Putamen (tissue), 1 donor: ENCODE results near the gene SPDYE1.
"Not testable (repeated sequence)": the region's sequence is repeated elsewhere in the genome, so short reads cannot be mapped to it uniquely, and the experiment has no call there.

Experiments
- DNase-seq: peaks from one replicate; pipeline ENCODE4 v3.0.0-alpha.2; 2016; ENCODE audit warnings: low spot score

The SPDYE1 gene

GRCh38 chr7:43992896-43993295, 4.8 kb upstream of the SPDYE1 start:
- not testable (repeated sequence) for DNase-seq

DNA sequence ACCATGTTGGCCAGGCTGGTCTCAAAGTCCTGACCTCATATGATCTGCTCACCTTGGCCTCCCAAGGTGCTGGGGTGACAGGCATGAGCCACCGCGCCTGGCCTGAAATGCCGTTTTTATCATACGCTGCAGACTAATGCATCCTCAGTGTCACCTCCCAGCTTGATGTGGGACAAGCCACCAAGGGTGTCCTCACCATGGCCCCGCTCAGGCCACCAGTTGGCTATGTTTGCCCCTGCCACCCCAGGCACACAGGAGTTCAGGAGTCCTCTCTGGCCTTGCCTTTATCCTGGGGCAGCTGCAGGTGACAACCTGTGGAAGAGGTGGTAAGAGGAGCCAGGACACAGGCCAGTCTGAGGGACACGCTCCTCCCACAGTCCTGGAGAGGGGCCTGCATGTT, 3.0 kb upstream of the SPDYE1 start:
- not testable (repeated sequence) for DNase-seq

DNA sequence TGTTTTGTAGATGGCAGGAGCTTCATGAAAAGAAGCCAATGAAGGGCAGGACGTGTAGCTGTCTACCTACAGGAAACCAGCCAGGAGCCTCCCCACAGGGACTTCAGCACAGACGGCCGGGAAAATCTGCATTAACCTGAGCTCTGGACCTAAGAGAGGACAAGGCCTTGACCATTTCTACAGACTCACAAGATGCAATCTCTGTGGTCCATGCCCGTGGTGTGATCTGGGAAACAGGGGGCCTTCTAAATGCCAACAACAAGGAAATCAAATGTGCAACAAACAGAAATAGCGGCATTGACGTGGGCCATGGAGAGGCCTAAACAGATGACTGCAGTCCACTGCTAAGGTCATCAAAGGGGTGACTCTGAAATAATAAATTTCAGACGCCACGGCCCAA, 14.4 kb downstream of the SPDYE1 start:
- not testable (repeated sequence) for DNase-seq

- not testable (repeated sequence) for DNase-seq
Measured at GRCh38 chr7:44015090-44015489, 17.4 kb downstream of the SPDYE1 start.

- DNase-seq, result peak; percentile 98
Measured at GRCh38 chr7:44018857-44019807, 21.4 kb downstream of the SPDYE1 start.

DNA sequence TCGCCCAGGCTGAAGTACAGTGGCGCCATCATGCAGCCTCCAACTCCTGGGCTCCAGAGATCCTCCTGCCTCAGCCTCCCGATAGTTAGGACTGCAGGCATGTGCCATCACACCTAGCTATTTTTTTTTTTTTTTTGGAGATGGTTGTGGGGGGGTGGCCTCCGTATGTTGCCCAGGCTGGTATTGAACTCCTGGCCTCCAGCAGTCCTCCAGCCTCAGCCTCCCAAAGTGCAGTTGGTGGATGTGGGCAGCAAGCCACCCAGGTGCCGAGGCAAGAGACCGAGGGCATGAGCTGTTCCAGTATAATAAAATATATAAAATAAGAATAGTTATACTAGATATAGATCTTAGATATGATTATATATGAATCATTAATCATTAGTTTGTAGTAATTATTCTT, 22.1 kb downstream of the SPDYE1 start:
- not testable (repeated sequence) for DNase-seq

DNA sequence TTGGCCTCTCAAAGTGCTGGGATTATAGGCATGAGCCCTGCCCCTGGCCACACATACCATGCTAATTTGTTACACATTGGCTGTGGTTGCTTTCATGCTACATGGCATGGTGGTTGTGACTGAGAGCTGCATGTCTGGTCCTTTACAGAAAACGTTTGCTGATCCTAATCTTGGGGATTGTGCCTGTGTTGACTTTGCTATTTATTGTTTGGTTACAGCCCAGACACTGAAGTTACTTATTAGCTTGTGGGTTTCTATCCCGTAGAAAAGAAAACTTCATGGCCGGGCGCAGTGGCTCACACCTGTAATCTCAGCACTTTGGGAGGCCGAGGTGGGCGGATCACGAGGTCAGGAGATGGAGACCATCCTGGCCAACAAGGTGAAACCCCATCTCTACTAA, 24.4 kb downstream of the SPDYE1 start:
- DNase-seq, result not testable (repeated sequence)

GRCh38 chr7:44022796-44023467, 25.2 kb downstream of the SPDYE1 start:
- not testable (repeated sequence) for DNase-seq

- not testable (repeated sequence) for DNase-seq
Measured at GRCh38 chr7:44029433-44029832, 31.7 kb downstream of the SPDYE1 start.

DNA sequence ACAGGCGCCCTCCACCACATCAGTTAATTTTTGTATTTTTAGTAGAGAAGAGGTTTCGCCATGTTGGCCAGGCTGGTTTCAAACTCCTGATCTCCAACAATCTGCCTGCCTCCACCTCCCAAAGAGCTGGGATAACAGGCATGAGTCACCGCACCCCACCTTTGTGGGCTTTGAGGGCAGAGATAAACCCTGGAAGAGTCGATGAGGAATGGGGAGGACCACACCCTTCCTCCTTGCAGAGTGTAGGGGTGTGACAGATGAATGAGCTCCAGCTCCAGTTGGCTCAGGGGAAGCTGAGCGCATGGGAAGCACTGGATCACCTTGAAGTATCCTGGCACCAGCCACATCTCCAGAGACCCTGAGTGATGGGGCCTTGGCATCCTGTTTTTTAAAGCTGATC, 32.3 kb downstream of the SPDYE1 start:
- DNase-seq, result not testable (repeated sequence)

GRCh38 chr7:44031319-44031718, 33.6 kb downstream of the SPDYE1 start:
- DNase-seq, result not testable (repeated sequence)

DNA sequence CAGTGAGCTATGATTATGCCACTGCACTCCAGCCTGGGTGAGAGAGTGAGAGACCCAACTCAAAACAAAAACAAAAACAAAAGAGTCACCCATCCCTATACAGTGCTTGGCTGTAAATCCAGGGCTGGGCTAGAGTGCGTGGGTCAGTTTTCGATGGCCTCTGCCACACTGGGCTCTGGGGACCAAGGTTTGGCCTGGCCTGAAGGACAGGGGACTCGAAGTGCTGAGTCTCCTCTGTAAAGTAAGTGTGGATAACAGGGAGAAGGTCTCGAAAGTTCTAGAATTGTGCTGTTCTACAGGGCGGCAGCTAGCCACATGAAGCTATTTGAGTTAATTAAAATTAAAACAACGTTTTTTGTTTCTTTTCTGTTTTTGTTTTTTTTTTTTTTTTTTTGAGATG, 34.3 kb downstream of the SPDYE1 start:
- DNase-seq, result not testable (repeated sequence)

DNA sequence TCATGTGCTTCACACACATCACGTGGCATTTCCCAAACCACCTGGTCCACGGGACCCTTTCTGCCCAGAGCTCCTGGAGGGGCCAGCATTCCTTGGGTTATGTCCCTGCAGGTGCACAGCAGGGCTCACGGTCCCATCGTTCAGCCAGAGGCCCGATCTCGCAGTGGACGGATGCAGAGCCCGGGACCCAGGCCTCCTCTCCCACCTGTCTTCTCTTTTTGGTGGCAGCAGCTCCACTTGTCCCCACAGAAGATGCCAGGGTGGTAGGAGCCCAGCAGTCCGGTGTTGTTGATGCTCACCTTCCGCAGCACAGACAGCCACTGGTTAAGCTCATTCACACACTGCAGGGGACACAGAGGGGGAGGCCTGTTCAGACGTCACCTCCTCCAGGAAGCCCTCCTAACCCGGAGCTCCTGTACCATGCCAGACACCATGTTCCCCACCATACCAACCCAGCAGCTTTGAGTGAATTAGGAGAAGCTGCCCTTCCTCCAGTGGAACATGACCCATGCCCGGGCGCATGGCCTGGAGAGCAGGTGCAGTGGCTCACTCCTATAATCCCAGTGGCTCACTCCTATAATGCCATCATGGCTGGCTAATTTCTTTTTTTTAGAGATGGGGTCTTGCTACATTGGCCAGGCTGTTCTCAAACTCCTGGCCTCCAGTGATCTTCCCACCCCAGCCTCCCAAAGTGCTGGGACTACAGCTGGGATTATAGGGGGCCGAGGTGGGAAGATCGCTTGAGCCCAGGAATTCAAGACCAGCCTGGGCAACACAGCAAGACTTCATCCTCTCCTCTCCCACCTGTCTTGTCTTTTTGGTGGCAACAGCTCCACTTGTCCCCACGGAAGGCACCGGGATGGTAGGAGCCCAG, 36.5 kb downstream of the SPDYE1 start:
- not testable (repeated sequence) for DNase-seq

DNA sequence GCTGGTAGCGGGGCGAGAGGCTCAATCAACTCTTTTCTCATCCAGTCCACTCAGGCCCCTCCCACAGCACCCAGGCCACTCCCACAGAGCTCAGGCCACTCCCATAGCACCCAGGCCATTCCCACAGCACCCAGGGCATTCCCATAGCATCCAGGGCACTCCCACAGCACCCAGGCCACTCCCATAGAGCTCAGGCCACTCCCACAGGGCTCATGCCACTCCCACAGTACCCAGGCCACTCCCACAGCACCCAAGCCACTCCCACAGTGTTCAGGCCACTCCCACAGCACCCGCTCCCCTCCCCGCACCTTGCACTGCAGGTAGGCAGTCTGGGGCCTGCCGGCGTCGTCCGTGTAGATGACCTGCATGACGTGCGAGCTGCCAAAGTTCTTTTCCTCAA, 38.7 kb downstream of the SPDYE1 start:
- not testable (repeated sequence) for DNase-seq

GRCh38 chr7:44037951-44038350, 40.3 kb downstream of the SPDYE1 start:
- not testable (repeated sequence) for DNase-seq

- not testable (repeated sequence) for DNase-seq
Measured at GRCh38 chr7:44038553-44038952, 40.9 kb downstream of the SPDYE1 start.

DNA sequence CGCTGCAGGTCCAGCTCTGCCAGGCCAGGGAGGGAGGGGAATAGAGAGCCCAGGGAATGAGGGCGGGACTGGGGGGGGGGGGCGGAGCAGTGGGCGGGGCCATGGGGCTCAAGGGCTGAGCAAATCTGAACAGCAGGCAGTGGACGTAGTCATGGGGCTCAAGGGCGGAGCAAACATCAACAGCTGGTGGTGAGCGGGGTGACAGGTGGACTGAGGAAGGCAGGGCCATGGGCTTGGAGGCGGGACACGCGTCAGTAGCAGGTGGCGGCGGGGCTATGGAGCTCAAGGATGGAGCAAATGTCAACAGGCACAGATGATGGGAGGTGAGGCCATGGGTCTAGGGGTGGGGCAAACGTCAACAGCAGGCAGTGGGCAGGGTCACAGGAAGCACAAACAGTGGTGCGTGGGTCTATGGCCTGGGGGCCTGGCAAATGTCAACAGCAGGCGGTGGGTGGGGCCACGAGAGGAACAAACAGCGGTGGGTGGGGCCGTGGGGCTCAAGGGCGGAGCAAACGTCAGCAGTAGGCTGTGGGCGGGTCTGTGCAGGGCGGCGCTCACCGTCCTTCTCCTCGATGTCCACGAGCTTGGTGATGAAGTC, 41.4 kb downstream of the SPDYE1 start:
- peak; percentile 85 for DNase-seq

DNA sequence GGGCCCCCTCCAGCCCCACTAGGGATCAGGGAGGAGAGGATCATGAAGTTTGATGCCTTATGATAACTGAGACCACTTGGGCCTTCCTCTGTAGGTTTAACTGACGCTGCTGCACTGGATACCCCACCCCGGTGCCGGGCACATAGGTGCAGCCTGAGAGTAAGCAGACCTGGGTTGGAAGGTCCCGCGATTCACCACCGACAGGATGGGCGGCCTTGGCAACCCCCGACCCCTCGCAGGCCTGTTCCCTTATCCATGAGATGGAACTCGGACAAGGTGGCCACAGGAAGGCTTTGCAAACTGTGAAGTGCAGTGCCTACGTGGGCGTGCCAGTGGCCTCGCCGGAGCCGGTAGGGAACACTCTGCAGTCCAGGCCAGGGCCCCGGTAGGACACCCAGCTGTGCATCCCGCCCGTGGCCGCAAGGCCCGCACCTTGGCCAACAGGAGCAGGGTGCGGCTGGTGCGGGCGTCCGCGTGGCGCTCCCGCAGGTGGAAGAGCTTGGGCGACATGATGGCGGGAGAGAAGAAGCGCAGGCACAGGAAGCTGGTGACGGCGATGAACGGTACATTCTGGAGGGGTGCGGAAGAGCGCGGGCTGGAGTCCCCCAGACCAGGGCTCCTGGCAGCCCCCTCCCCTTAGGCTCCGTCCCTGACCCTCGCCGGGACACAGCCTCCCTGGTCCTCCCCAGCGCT, 42.2 kb downstream of the SPDYE1 start:
- not testable (repeated sequence) for DNase-seq

GRCh38 chr7:44040493-44040891, 42.8 kb downstream of the SPDYE1 start:
- not testable (repeated sequence) for DNase-seq

DNA sequence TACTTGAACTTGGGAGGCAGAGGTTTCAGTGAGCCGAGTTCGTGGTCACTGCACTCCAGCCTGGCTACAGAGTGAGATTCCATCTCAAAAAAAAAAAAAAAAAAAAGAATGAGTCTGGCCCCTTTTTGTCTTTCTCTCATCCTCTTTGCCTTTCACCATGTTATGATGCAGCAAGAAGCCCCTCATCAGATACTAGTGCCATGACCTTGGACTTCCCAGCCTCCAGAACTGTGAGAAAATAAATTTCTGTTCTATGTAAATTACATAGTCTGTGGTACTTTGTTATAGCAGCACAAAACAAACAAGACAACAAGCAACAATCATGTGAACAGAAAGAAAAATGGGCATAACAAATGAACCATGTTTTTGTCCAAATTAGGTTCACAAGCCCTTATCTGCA, 44.5 kb downstream of the SPDYE1 start:
- DNase-seq, result no peak

DNA sequence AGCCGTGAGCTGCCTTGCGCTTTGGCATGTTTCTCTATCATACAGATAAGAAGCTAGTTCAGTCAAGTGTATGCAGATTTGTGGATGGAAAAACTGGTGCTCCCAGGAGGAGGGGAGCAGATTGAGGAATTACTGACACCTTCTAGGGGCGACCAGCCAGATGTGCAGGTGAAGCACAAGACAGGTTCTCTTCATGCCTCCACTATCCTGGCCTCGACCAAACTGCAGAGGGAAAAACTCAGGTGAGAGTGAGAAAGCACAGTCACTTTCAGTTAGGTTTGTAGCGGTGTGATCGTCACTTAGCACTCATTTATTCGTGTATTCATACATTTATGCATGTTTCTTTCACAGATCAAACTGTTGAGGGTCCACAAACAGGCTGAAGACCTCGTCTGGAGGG, 46.2 kb downstream of the SPDYE1 start:
- DNase-seq, result no peak
